ENCODE data around the gene COPS7A. TPM values are rescaled to one million over a fixed set of nuclear protein-coding genes. Genes with fewer than 3 reads are reported as not detected.

COPS7A gene
- polyA plus RNA-seq, 3 donors, result 70.1 to 77.1 (median 72.3) TPM

- H3K9me3 ChIP-seq (replicated peaks in 1 of 2; ENCODE audit: control insufficient read depth in 1 of 2, insufficient read depth in 1 of 2, low read length in 2 of 2), result peaks cover 8 to 26% of the 10 kb centered on the region in 2 donors
- intact Hi-C loops (cut with micrococcal nuclease), result no loop called here
- peaks cover 7 to 12% of the 10 kb centered on the region in 2 donors for H3K4me1 ChIP-seq (ENCODE audit: control insufficient read depth in 1 of 2, insufficient read depth in 2 of 2, low read length in 2 of 2)
- peak within 1 kb of the TSS; percentile 65 to 84 for H3K4me3 Mint-ChIP-seq
- H3K9ac ChIP-seq (ENCODE audit: insufficient read depth, low read length, poor library complexity, severe bottlenecking), result no peak within 1 kb of the TSS
- H3K9me3 Mint-ChIP-seq, result peaks cover 4 to 23% (median 14%) of the 10 kb centered on the region in 7 donors
- H3K27me3 Mint-ChIP-seq (ENCODE audit: low read depth in 3 of 3), result peaks cover 80 to 93% (median 84%) of the 10 kb centered on the region in 3 donors
- H4K20me1 ChIP-seq (ENCODE audit: insufficient read depth, low read length), result no peaks in the 10 kb centered on the region
- H3K27ac Mint-ChIP-seq, result peak within 1 kb of the TSS in 2 of 7 donors; percentile 37 to 43
- WGBS (ENCODE audit: insufficient coverage), result 0% methylated on average over 28 of the region's 43 CpGs
- no peak for TF ChIP-seq CTCF (IDR thresholded peaks at IDR 0.05)
- H3K36me3 ChIP-seq (replicated peaks in 1 of 2; ENCODE audit: control insufficient read depth in 1 of 2, insufficient read depth in 2 of 2, low read length in 2 of 2), result no peaks in the 10 kb centered on the region
- H3K27ac ChIP-seq (ENCODE audit: low read depth in 1 of 2, low read length in 2 of 2), result no peak within 1 kb of the TSS
- DNase-seq, result no peak
- H3K27me3 ChIP-seq (ENCODE audit: control insufficient read depth in 2 of 2, insufficient read depth in 2 of 2, low read length in 2 of 2), result peaks cover 46 to 73% of the 10 kb centered on the region in 2 donors
- peaks cover 3 to 11% of the 10 kb centered on the region in 2 donors for H3K36me3 Mint-ChIP-seq
- H3K4me1 Mint-ChIP-seq, result peaks cover 28% of the 10 kb centered on the region
- no peak within 1 kb of the TSS for H2AFZ ChIP-seq (ENCODE audit: insufficient read depth, low read depth, low read length, poor library complexity, severe bottlenecking)
- H3K79me2 ChIP-seq (ENCODE audit: insufficient read depth, low read length), result no peaks in the 10 kb centered on the region
- peak within 1 kb of the TSS; percentile 37 for H3K4me2 ChIP-seq (replicated peaks; ENCODE audit: extremely low read depth, low read length, poor library complexity, severe bottlenecking)
- peak within 1 kb of the TSS in 1 of 3 experiments; percentile 38 for H3K4me3 ChIP-seq (replicated peaks in 1 of 3; ENCODE audit: low read depth in 2 of 3, low read length in 3 of 3)
Measured at GRCh38 chr12:6700646-6701051, 23.2 kb upstream of the COPS7A start, which contains the start of gene PIANP. Gene PIANP (minus strand): TSS chr12:6700815. CDS start chr12:6698061, 2,754 bp downstream.

- Mint-ChIP-seq H3K36me3 (peaks cover 3 to 11% of the 10 kb centered on the region in 2 donors), H3K27me3 (ENCODE audit: low read depth in 3 of 3) (peaks cover 80 to 92% (median 84%) of the 10 kb centered on the region in 3 donors), H3K27ac (peak overlapping the region in 1 of 7 donors; percentile 43), H3K4me3 (peak overlapping the region; percentile 65 to 84), H3K4me1 (peaks cover 26% of the 10 kb centered on the region), H3K9me3 (peaks cover 4 to 23% (median 14%) of the 10 kb centered on the region in 7 donors)
- H3K4me2 ChIP-seq (replicated peaks; ENCODE audit: extremely low read depth, low read length, poor library complexity, severe bottlenecking), result peak overlapping the region; percentile 37
- H3K4me1 ChIP-seq (ENCODE audit: control insufficient read depth in 1 of 2, insufficient read depth in 2 of 2, low read length in 2 of 2), result peaks cover 7 to 12% of the 10 kb centered on the region in 2 donors
- DNase-seq, result peak in 1 of 3 donors; percentile 29
- H3K4me3 ChIP-seq (replicated peaks in 1 of 3; ENCODE audit: low read depth in 2 of 3, low read length in 3 of 3), result no peak overlapping the region
- peaks cover 8 to 26% of the 10 kb centered on the region in 2 donors for H3K9me3 ChIP-seq (replicated peaks in 1 of 2; ENCODE audit: control insufficient read depth in 1 of 2, insufficient read depth in 1 of 2, low read length in 2 of 2)
- WGBS (ENCODE audit: insufficient coverage), result 35% methylated on average over 11 of the region's 13 CpGs
- no peak overlapping the region for H3K27ac ChIP-seq (ENCODE audit: low read depth in 1 of 2, low read length in 2 of 2)
- H3K9ac ChIP-seq (ENCODE audit: insufficient read depth, low read length, poor library complexity, severe bottlenecking), result no peak overlapping the region
- no peaks in the 10 kb centered on the region for H3K36me3 ChIP-seq (replicated peaks in 1 of 2; ENCODE audit: control insufficient read depth in 1 of 2, insufficient read depth in 2 of 2, low read length in 2 of 2)
- no peak overlapping the region for H2AFZ ChIP-seq (ENCODE audit: insufficient read depth, low read depth, low read length, poor library complexity, severe bottlenecking)
- intact Hi-C loops (cut with micrococcal nuclease), result no loop called here
- H3K27me3 ChIP-seq (ENCODE audit: control insufficient read depth in 2 of 2, insufficient read depth in 2 of 2, low read length in 2 of 2), result peaks cover 46 to 73% of the 10 kb centered on the region in 2 donors
- no peaks in the 10 kb centered on the region for H3K79me2 ChIP-seq (ENCODE audit: insufficient read depth, low read length)
- H4K20me1 ChIP-seq (ENCODE audit: insufficient read depth, low read length), result no peaks in the 10 kb centered on the region
- TF ChIP-seq CTCF (IDR thresholded peaks at IDR 0.05), result no peak
Measured at GRCh38 chr12:6701078-6701768, 22.6 kb upstream of the COPS7A start.

All from CD14-positive monocyte (primary cell).